ENCODE data around the gene ACKR2.

- TF ChIP-seq CTCF (IDR thresholded peaks at IDR 0.05; ENCODE audit: poor library complexity) (no peak), EZH2 (IDR thresholded peaks at IDR 0.05; ENCODE audit: borderline replicate concordance) (no peak)
Measured at GRCh38 chr3:42865256-42865655, 56.0 kb downstream of the ACKR2 start.

All from hepatocyte (in vitro differentiated cells).